RPMI7951 (cell line): ENCODE results near the gene CARD10. TPM values are rescaled to one million over a fixed set of nuclear protein-coding genes. Genes with fewer than 3 reads are reported as not detected.

Experiments
- DNase-seq: peaks from one replicate; pipeline ENCODE4 v3.0.0-alpha.2; 2012; ENCODE audit warnings: low read depth
- total RNA-seq: library from RNA; depleted of rRNA; stranded (reverse); fragments of >200 nt; shearing (Covaris generic); gene quantifications from 2 replicates; pipeline ENCODE4 v1.2.3, GENCODE V29; 2014

The CARD10 gene
- total RNA-seq, 1 experiment from 2014 or later = 3.5 TPM

GRCh38 chr22:37525746-37526350, 6.6 kb upstream of the CARD10 start:
- DNase-seq = no peak

GRCh38 chr22:37525073-37525745, 6.0 kb upstream of the CARD10 start:
- DNase-seq = peak; percentile 92

- no peak for DNase-seq
These were observed 3.3 kb upstream of the CARD10 start for GRCh38 chr22:37522482-37522881.

GRCh38 chr22:37521236-37521739, 2.1 kb upstream of the CARD10 start:
- no peak for DNase-seq

GRCh38 chr22:37520776-37521191, 1.6 kb upstream of the CARD10 start:
- DNase-seq = no peak

- DNase-seq = no peak
These were observed 527 bp downstream of the CARD10 start for GRCh38 chr22:37518509-37519267.

GRCh38 chr22:37517826-37518450, 1.3 kb downstream of the CARD10 start:
- no peak for DNase-seq

GRCh38 chr22:37516456-37516855, 2.8 kb downstream of the CARD10 start:
- DNase-seq = no peak

- no peak for DNase-seq
These were observed 3.3 kb downstream of the CARD10 start for GRCh38 chr22:37515901-37516300.

- no peak for DNase-seq
These were observed 4.6 kb downstream of the CARD10 start for GRCh38 chr22:37514526-37515051.

GRCh38 chr22:37511395-37512104, 7.7 kb downstream of the CARD10 start:
- no peak for DNase-seq

- DNase-seq = no peak
These were observed 9.1 kb downstream of the CARD10 start for GRCh38 chr22:37510091-37510490.

- no peak for DNase-seq
These were observed 10.0 kb downstream of the CARD10 start for GRCh38 chr22:37509059-37509860.

- DNase-seq = no peak
These were observed 10.7 kb downstream of the CARD10 start for GRCh38 chr22:37508431-37508992.

GRCh38 chr22:37507731-37508130, 11.5 kb downstream of the CARD10 start:
- DNase-seq = no peak

- no peak for DNase-seq
These were observed 13.2 kb downstream of the CARD10 start for GRCh38 chr22:37505989-37506388.

- DNase-seq = no peak
These were observed 13.7 kb downstream of the CARD10 start for GRCh38 chr22:37505565-37505964.

GRCh38 chr22:37504964-37505363, 14.3 kb downstream of the CARD10 start:
- DNase-seq = peak; percentile 24

GRCh38 chr22:37503850-37504249, 15.4 kb downstream of the CARD10 start:
- DNase-seq = no peak

GRCh38 chr22:37503183-37503683, 16.0 kb downstream of the CARD10 start:
- DNase-seq = no peak
